Brain microvascular endothelial cell (primary cell): ENCODE measurements around the gene VPS13D.
A peak's percentile ranks its signal among the peaks of the same experiment; 100 is the strongest.

Experiments
- DNase-seq: peaks from one replicate; pipeline ENCODE4 v3.0.0-alpha.2; 2020
- H3K27ac ChIP-seq: fragments of 250-450 bp; sonication (Bioruptor Pico); 2 replicates; pipeline ENCODE4 v1.5.1; 2020; ENCODE audit warnings: mild to moderate bottlenecking, moderate library complexity
- H3K27me3 ChIP-seq: fragments of 250-450 bp; sonication (Bioruptor Pico); replicated peaks from 2 replicates; pipeline ENCODE4 v1.5.1; 2020; ENCODE audit warnings: mild to moderate bottlenecking
- H3K36me3 ChIP-seq: fragments of 250-450 bp; sonication (Bioruptor Pico); replicated peaks from 2 replicates; pipeline ENCODE4 v1.5.1; 2020; ENCODE audit warnings: mild to moderate bottlenecking
- H3K4me3 ChIP-seq: 2 replicates; pipeline ENCODE4 v1.5.1; 2011; ENCODE audit warnings: low read depth, mild to moderate bottlenecking, control low read depth, low read length, moderate library complexity
- CTCF ChIP-seq: IDR thresholded peaks from 2 replicates; pipeline ENCODE4 v1.5.1; 2011; ENCODE audit warnings: low read depth, mild to moderate bottlenecking, moderate library complexity, low read length, control low read depth, inconsistent platforms; ENCODE audit errors: missing control alignments
- in situ Hi-C: cut with HindIII; loops from 2 replicates; pipeline ENCODE4 v1.10.0; 2017; ENCODE audit warnings: low sequenced_read_pairs, low pct_ligation_motif_present

The VPS13D gene

GRCh38 chr1:12300706-12301105 is 70.9 kb downstream of the VPS13D start:
- peaks cover 12% of the 10 kb centered on the region for H3K36me3 ChIP-seq
- H3K4me3 ChIP-seq = no peak overlapping the region
- no peak for DNase-seq
- H3K27ac ChIP-seq = no peak overlapping the region
- TF ChIP-seq CTCF = no peak
- in situ Hi-C loops = no loop called here
- H3K27me3 ChIP-seq = no peaks in the 10 kb centered on the region

GRCh38 chr1:12301518-12302237 is 71.8 kb downstream of the VPS13D start:
- Histone ChIP-seq H3K36me3 (peaks cover 12% of the 10 kb centered on the region), H3K27me3 (no peaks in the 10 kb centered on the region), H3K27ac (no peak overlapping the region), H3K4me3 (no peak overlapping the region)
- no peak for TF ChIP-seq CTCF
- DNase-seq = no peak
- in situ Hi-C loops = no loop called here

DNA sequence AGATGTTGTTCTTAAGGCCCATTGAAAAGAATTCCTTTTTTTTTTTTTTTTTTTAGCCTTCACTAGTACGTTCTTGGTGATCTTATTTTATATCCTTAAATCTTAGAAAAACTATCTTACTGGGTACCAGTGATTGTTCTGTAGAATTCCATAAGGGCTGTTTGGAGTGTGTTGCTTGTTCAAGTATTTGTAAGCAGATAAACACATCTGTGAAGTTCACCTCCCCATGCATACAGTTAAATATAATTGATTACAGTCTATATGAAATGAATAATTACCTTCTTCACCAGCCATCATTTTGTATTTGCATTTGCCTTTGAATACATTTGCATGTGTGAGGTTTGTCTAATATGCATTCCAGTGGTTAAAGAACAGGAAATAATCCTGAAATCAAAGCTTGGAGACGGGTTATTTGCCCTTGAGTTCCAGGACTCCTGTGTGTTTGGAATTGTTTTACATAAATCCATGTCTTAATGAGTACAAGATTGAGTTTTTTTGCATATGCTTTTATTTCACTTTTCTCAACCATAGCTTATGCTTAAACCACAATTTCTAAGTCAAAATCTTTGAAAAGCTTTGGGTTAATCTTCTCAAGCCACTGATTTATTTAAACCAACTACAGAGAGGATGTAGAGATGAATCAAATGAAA is 73.1 kb downstream of the VPS13D start:
- no peak overlapping the region for H3K27ac ChIP-seq
- in situ Hi-C loops = no loop called here
- no peak for TF ChIP-seq CTCF

GRCh38 chr1:12305377-12305776 is 75.5 kb downstream of the VPS13D start:
- DNase-seq = peak; percentile 54
- H3K27ac ChIP-seq = no peak overlapping the region
- no peak overlapping the region for H3K4me3 ChIP-seq
- peaks cover 20% of the 10 kb centered on the region for H3K36me3 ChIP-seq
- TF ChIP-seq CTCF = no peak
- in situ Hi-C loops = no loop called here
- H3K27me3 ChIP-seq = no peaks in the 10 kb centered on the region

More for the DNA sequence above, 73.1 kb downstream of the VPS13D start:
- Histone ChIP-seq H3K4me3 (no peak overlapping the region), H3K27me3 (no peaks in the 10 kb centered on the region), H3K36me3 (peaks cover 12% of the 10 kb centered on the region)
- no peak for DNase-seq

DNA sequence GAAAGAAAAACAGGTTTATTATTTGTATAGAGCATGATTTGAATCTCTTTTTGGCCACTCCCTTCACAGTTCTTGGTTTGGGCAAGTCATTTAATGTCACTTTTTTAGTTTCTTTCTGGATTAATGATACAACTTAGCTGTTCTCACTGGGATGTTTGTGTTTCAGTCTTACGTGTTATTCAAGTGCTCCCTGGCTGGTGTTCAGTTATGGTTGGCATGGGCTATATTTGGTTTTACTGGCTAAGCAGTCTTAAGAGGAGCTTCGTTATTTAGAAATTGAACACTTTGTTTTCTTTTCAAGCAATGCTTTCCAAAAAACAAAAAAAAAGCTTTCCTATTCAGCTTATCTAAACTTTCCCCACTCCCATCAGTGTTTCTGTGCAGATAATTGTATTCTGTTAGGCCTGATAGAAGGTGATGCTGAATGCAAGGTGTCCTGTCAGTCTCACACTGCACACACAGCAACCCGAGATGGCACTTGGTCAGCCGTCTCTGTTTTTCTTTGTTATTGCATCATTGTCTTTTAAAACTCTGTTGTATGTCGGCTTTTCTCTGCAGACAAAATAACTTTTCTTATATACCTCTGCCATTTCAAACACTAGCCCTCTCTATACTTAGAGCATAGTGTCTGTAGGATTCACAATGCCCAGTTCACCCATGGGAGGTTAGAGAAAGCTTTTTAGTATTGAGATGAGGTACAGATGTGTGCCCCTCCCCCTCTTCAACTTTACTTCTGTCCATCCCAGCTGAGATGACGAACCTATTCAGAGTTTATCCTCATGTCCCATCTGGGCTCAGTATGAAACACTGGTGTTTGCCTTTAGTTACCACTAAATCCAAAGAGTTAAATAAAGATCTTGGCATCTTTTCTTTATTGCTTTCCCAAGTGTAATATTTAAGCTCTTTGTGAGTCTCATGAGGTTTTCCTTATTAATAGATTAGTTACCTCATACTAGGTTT is 80.2 kb downstream of the VPS13D start:
- no peak overlapping the region for H3K4me3 ChIP-seq
- H3K36me3 ChIP-seq = peaks cover 26% of the 10 kb centered on the region
- peak overlapping the region; percentile 22 for H3K27ac ChIP-seq
- TF ChIP-seq CTCF = no peak
- no peaks in the 10 kb centered on the region for H3K27me3 ChIP-seq
- peak; percentile 20 for DNase-seq
- in situ Hi-C loops = no loop called here
